ENCODE data around the gene GRM8.

The GRM8 gene

GRCh38 chr7:127154101-127154500, 98.6 kb downstream of the GRM8 start:
- no peak for TF ChIP-seq CTCF (IDR thresholded peaks at IDR 0.05; ENCODE audit: insufficient read depth, low read depth, low read length, missing control alignments)
- DNase-seq (ENCODE audit: low read depth) = no peak
- H3K4me3 ChIP-seq (ENCODE audit: low read depth, low read length) = no peak overlapping the region

GRCh38 chr7:127153315-127153714, 99.4 kb downstream of the GRM8 start:
- no peak for TF ChIP-seq CTCF (IDR thresholded peaks at IDR 0.05; ENCODE audit: insufficient read depth, low read depth, low read length, missing control alignments)
- DNase-seq (ENCODE audit: low read depth) = no peak
- no peak overlapping the region for H3K4me3 ChIP-seq (ENCODE audit: low read depth, low read length)

- H3K4me3 ChIP-seq (ENCODE audit: low read depth, low read length) = no peak overlapping the region
- no peak for DNase-seq (ENCODE audit: low read depth)
- no peak for TF ChIP-seq CTCF (IDR thresholded peaks at IDR 0.05; ENCODE audit: insufficient read depth, low read depth, low read length, missing control alignments)
Measured at GRCh38 chr7:127152423-127152822, 100.3 kb downstream of the GRM8 start.

- no peak for TF ChIP-seq CTCF (IDR thresholded peaks at IDR 0.05; ENCODE audit: insufficient read depth, low read depth, low read length, missing control alignments)
- H3K4me3 ChIP-seq (ENCODE audit: low read depth, low read length) = no peak overlapping the region
- no peak for DNase-seq (ENCODE audit: low read depth)
Measured at GRCh38 chr7:127151379-127151778, 101.4 kb downstream of the GRM8 start.

GRCh38 chr7:127150543-127150942, 102.2 kb downstream of the GRM8 start:
- TF ChIP-seq CTCF (IDR thresholded peaks at IDR 0.05; ENCODE audit: insufficient read depth, low read depth, low read length, missing control alignments) = no peak
- no peak for DNase-seq (ENCODE audit: low read depth)
- H3K4me3 ChIP-seq (ENCODE audit: low read depth, low read length) = no peak overlapping the region

- no peak for DNase-seq (ENCODE audit: low read depth)
- no peak for TF ChIP-seq CTCF (IDR thresholded peaks at IDR 0.05; ENCODE audit: insufficient read depth, low read depth, low read length, missing control alignments)
- H3K4me3 ChIP-seq (ENCODE audit: low read depth, low read length) = no peak overlapping the region
Measured at GRCh38 chr7:127146746-127147536, 105.8 kb downstream of the GRM8 start.

- H3K4me3 ChIP-seq (ENCODE audit: low read depth, low read length) = no peak overlapping the region
- no peak for TF ChIP-seq CTCF (IDR thresholded peaks at IDR 0.05; ENCODE audit: insufficient read depth, low read depth, low read length, missing control alignments)
- no peak for DNase-seq (ENCODE audit: low read depth)
Measured at GRCh38 chr7:127137146-127137545, 115.6 kb downstream of the GRM8 start.
